H1 (cell line): ENCODE results near the gene MBOAT2. TPM values are rescaled to one million over a fixed set of nuclear protein-coding genes. Genes with fewer than 3 reads are reported as not detected.

Source experiments
- BRCA1 ChIP-seq: IDR thresholded peaks from 2 replicates; pipeline ENCODE4 v1.6.1; 2012; ENCODE audit warnings: low read depth, low read length, improper control_type of control experiment
- GABPA ChIP-seq: IDR thresholded peaks from 2 replicates; pipeline ENCODE4 v1.6.1; 2011; ENCODE audit warnings: mild to moderate bottlenecking, low read length, moderate library complexity, borderline replicate concordance; ENCODE audit not compliant: insufficient read depth
- RBBP5 ChIP-seq: IDR thresholded peaks from 2 replicates; pipeline ENCODE4 v1.7.1; 2012; ENCODE audit warnings: low read depth, mild to moderate bottlenecking, inconsistent platforms, low read length, moderate library complexity, borderline replicate concordance
- polyA plus RNA-seq, 7 experiments: library from polyadenylated mRNA; depleted of rRNA in 3 of 7; stranded (reverse) in 5 of 7; unstranded in 2 of 7; fragments of >200 nt in 5 of 7; fragments of 200-250 nt in 2 of 7; gene quantifications; 1 replicate in 5 of 7; 2 replicates in 1 of 7; 4 replicates in 1 of 7; pipeline versions ENCODE4 v1.2.1 to v1.2.3, GENCODE V29; 2011 to 2013; ENCODE audit warnings: missing spikeins in 2 of 7, mixed read lengths in 2 of 7
- total RNA-seq: library from RNA; stranded (reverse); fragmentation: NEBNext Ultra II Directional; extraction: Animal tissue kit (Norgen Biotek cat#: 25700); gene quantifications from 2 replicates; pipeline ENCODE4 v1.2.1, GENCODE V29; 2021
- TF ChIP-seq, protein P1 (sequence below): IDR thresholded peaks from 2 replicates; pipeline ENCODE4 v1.6.1; 2012; ENCODE audit warnings: low read length, inconsistent platforms

Gene MBOAT2
- total and polyA plus RNA-seq, 2 of the 8 experiments (the other 6 are each of a cell fraction or from before 2014, with no cell fraction given): 11.2 to 23.4 TPM

GRCh38 chr2:9032121-9032520 lies 28.6 kb upstream of the MBOAT2 start (continued):
- no peak for TF ChIP-seq GABPA
- no peak for TF ChIP-seq RBBP5
- TF ChIP-seq BRCA1: no peak
- TF ChIP-seq, protein P1, sequence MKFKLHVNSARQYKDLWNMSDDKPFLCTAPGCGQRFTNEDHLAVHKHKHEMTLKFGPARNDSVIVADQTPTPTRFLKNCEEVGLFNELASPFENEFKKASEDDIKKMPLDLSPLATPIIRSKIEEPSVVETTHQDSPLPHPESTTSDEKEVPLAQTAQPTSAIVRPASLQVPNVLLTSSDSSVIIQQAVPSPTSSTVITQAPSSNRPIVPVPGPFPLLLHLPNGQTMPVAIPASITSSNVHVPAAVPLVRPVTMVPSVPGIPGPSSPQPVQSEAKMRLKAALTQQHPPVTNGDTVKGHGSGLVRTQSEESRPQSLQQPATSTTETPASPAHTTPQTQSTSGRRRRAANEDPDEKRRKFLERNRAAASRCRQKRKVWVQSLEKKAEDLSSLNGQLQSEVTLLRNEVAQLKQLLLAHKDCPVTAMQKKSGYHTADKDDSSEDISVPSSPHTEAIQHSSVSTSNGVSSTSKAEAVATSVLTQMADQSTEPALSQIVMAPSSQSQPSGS: no peak
